ENCODE results near the gene TOB2.

TOB2 gene

GRCh38 chr22:41478891-41479521, 32.4 kb upstream of the TOB2 start:
- Histone ChIP-seq H3F3A (ENCODE audit: insufficient read depth, low read length) (no peaks in the 10 kb centered on the region), H3K27me3 (ENCODE audit: insufficient read depth, low read length) (no peaks in the 10 kb centered on the region), H3K9ac (ENCODE audit: low read length) (peak overlapping the region; percentile 0; the same call in 1 of the 2 replicates), H3K4me1 (ENCODE audit: insufficient read depth, low read length, severe bottlenecking) (peaks cover 70% of the 10 kb centered on the region), H3K9me2 (ENCODE audit: low read depth, low read length) (no peaks in the 10 kb centered on the region), H3K36me3 (ENCODE audit: insufficient read depth, low read length) (peaks cover 14% of the 10 kb centered on the region), H3K79me2 (ENCODE audit: insufficient read depth, low read length) (peaks cover 58% of the 10 kb centered on the region), H2AFZ (ENCODE audit: low read length) (no peak overlapping the region), H3K9me3 (ENCODE audit: low read length) (no peaks in the 10 kb centered on the region), H4K20me1 (ENCODE audit: insufficient read depth, low read length) (no peaks in the 10 kb centered on the region), H3K4me3 (ENCODE audit: low read depth, low read length, poor library complexity, severe bottlenecking) (no peak overlapping the region), H3K4me2 (ENCODE audit: low read length) (peak overlapping the region; percentile 52; the same call in 1 of the 2 replicates), H3K27ac (ENCODE audit: low read depth, low read length, poor library complexity, severe bottlenecking) (peak overlapping the region; percentile 68)
- TF ChIP-seq EZH2 (IDR thresholded peaks at IDR 0.05; ENCODE audit: borderline replicate concordance, low read length): no peak
- no peak for TF ChIP-seq CTCF (IDR thresholded peaks at IDR 0.05; ENCODE audit: low read length)

GRCh38 chr22:41478473-41478872, 31.9 kb upstream of the TOB2 start:
- H3K27ac ChIP-seq (ENCODE audit: low read depth, low read length, poor library complexity, severe bottlenecking): peak overlapping the region; percentile 68
- H4K20me1 ChIP-seq (ENCODE audit: insufficient read depth, low read length): no peaks in the 10 kb centered on the region
- H3K4me3 ChIP-seq (ENCODE audit: low read depth, low read length, poor library complexity, severe bottlenecking): no peak overlapping the region

GRCh38 chr22:41474872-41475451, 28.4 kb upstream of the TOB2 start:
- no peaks in the 10 kb centered on the region for H3K9me3 ChIP-seq (ENCODE audit: low read length)
- no peaks in the 10 kb centered on the region for H4K20me1 ChIP-seq (ENCODE audit: insufficient read depth, low read length)
- H3K79me2 ChIP-seq (ENCODE audit: insufficient read depth, low read length): peaks cover 60% of the 10 kb centered on the region

More at GRCh38 chr22:41478473-41478872, 31.9 kb upstream of the TOB2 start:
- Histone ChIP-seq H3K9ac (ENCODE audit: low read length) (peak overlapping the region; percentile 21; the same call in 1 of the 2 replicates), H3K36me3 (ENCODE audit: insufficient read depth, low read length) (peaks cover 11% of the 10 kb centered on the region), H2AFZ (ENCODE audit: low read length) (no peak overlapping the region), H3K27me3 (ENCODE audit: insufficient read depth, low read length) (no peaks in the 10 kb centered on the region), H3K4me2 (ENCODE audit: low read length) (peak overlapping the region; percentile 52; the same call in 1 of the 2 replicates), H3K9me3 (ENCODE audit: low read length) (no peaks in the 10 kb centered on the region), H3K9me2 (ENCODE audit: low read depth, low read length) (no peaks in the 10 kb centered on the region), H3K79me2 (ENCODE audit: insufficient read depth, low read length) (peaks cover 58% of the 10 kb centered on the region), H3K4me1 (ENCODE audit: insufficient read depth, low read length, severe bottlenecking) (peaks cover 76% of the 10 kb centered on the region), H3F3A (ENCODE audit: insufficient read depth, low read length) (no peaks in the 10 kb centered on the region)
- no peak for TF ChIP-seq EZH2 (IDR thresholded peaks at IDR 0.05; ENCODE audit: borderline replicate concordance, low read length)

More at GRCh38 chr22:41474872-41475451, 28.4 kb upstream of the TOB2 start:
- no peaks in the 10 kb centered on the region for H3K27me3 ChIP-seq (ENCODE audit: insufficient read depth, low read length)
- H3K4me2 ChIP-seq (ENCODE audit: low read length): no peak overlapping the region
- H3K4me1 ChIP-seq (ENCODE audit: insufficient read depth, low read length, severe bottlenecking): peaks cover 79% of the 10 kb centered on the region
- no peaks in the 10 kb centered on the region for H3K9me2 ChIP-seq (ENCODE audit: low read depth, low read length)
- H3K27ac ChIP-seq (ENCODE audit: low read depth, low read length, poor library complexity, severe bottlenecking): no peak overlapping the region
- TF ChIP-seq EZH2 (IDR thresholded peaks at IDR 0.05; ENCODE audit: borderline replicate concordance, low read length) (no peak), CTCF (IDR thresholded peaks at IDR 0.05; ENCODE audit: low read length) (no peak)
- no peaks in the 10 kb centered on the region for H3F3A ChIP-seq (ENCODE audit: insufficient read depth, low read length)
- peaks cover 25% of the 10 kb centered on the region for H3K36me3 ChIP-seq (ENCODE audit: insufficient read depth, low read length)
- no peak overlapping the region for H3K9ac ChIP-seq (ENCODE audit: low read length)
- no peak overlapping the region for H3K4me3 ChIP-seq (ENCODE audit: low read depth, low read length, poor library complexity, severe bottlenecking)
- H2AFZ ChIP-seq (ENCODE audit: low read length): no peak overlapping the region

Measured in OCI-LY1 (cell line).